GM06990 (cell line): Measurements from ENCODE around the gene ITPKC.

Experiments used
- DNase-seq: peaks from one replicate; pipeline ENCODE4 v3.0.0-alpha.2; 2011; ENCODE audit not compliant: insufficient read length; ENCODE audit errors: extremely low read depth
- H3K27me3 ChIP-seq: replicated peaks from 2 replicates; pipeline ENCODE4 v1.6.0; 2011; ENCODE audit warnings: low read length; ENCODE audit not compliant: control insufficient read depth, insufficient read depth
- H3K36me3 ChIP-seq: 2 replicates; pipeline ENCODE4 v1.5.1; 2011; ENCODE audit warnings: low read length; ENCODE audit not compliant: control insufficient read depth, insufficient read depth
- H3K4me3 ChIP-seq: replicated peaks from 2 replicates; pipeline ENCODE4 v1.5.1; 2011; ENCODE audit warnings: low read depth, mild to moderate bottlenecking, control low read depth, low read length
- TF ChIP-seq, protein P1 (sequence below): IDR thresholded peaks from 2 replicates; pipeline ENCODE4 v1.5.1; 2011; ENCODE audit warnings: low read length, control low read depth, mild to moderate bottlenecking, inconsistent platforms; ENCODE audit not compliant: insufficient read depth, poor library complexity, severe bottlenecking

The ITPKC gene

DNA sequence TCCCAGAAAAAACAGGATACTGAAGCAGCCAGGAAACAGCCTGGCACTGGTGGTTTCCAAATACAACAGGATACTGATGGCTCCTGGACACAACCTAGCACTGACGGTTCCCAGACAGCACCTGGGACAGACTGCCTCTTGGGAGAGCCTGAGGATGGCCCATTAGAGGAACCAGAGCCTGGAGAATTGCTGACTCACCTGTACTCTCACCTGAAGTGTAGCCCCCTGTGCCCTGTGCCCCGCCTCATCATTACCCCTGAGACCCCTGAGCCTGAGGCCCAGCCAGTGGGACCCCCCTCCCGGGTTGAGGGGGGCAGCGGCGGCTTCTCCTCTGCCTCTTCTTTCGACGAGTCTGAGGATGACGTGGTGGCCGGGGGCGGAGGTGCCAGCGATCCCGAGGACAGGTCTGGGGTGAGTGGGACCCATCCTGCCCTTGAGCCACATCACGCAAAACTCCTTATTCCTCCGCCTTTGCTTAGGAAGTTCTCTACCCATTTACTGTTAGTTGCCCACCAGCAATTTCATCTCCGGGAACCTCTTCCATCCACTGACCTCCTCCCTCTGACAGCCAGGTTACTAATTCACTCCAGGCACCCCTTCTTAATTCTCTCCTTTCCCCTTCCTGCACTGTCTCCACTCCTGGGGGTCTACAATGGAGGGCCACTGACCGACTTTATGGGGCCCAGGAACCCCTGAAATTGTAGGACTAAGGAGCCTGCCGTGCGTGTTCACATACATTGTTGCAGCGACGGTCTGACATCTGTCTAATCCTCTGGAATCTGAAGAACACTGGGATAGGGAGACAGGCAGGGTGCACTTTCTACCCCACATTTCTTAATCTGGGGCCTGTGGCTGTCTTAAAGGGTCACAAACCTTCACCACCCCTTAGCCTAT is 1.2 kb downstream of the ITPKC start:
- no peaks in the 10 kb centered on the region for H3K27me3 ChIP-seq
- no peak for DNase-seq
- H3K36me3 ChIP-seq: no peaks in the 10 kb centered on the region; the same call in none of the 2 replicates
- TF ChIP-seq, protein P1, sequence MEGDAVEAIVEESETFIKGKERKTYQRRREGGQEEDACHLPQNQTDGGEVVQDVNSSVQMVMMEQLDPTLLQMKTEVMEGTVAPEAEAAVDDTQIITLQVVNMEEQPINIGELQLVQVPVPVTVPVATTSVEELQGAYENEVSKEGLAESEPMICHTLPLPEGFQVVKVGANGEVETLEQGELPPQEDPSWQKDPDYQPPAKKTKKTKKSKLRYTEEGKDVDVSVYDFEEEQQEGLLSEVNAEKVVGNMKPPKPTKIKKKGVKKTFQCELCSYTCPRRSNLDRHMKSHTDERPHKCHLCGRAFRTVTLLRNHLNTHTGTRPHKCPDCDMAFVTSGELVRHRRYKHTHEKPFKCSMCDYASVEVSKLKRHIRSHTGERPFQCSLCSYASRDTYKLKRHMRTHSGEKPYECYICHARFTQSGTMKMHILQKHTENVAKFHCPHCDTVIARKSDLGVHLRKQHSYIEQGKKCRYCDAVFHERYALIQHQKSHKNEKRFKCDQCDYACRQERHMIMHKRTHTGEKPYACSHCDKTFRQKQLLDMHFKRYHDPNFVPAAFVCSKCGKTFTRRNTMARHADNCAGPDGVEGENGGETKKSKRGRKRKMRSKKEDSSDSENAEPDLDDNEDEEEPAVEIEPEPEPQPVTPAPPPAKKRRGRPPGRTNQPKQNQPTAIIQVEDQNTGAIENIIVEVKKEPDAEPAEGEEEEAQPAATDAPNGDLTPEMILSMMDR: no peak
- H3K4me3 ChIP-seq: peak overlapping the region; percentile 82

DNA sequence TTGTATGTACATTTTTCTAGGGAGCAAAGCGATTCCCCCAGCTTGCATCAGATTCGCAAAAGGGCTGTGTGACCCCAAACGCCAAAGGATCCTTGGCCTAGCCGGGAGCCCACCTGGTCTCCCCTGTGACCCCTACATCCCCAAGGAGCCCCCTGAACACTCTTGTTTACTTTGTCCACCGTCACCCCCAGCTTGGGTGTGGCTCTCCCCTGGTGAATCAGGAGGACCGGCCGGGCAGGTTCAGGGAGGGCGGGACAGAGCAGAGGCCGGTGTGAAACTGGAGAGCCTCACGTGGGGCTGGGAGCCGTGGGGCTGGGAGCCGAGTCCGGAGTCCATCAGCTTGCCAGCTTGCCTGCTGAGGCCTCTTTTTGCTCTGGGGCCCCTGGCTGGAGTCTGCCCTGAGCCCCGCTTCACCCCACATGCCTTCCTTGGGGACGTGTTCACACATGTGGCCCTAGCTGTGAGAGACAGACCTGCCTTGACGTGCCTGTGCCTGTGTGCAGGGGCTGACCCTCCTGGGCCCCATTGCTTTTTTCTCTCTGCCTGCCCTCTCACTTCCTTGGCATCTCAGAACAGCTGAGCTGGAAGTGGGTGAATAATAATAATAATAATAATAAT is 2.0 kb downstream of the ITPKC start:
- H3K4me3 ChIP-seq: peak overlapping the region; percentile 82
- peak; percentile 49 for DNase-seq

DNA sequence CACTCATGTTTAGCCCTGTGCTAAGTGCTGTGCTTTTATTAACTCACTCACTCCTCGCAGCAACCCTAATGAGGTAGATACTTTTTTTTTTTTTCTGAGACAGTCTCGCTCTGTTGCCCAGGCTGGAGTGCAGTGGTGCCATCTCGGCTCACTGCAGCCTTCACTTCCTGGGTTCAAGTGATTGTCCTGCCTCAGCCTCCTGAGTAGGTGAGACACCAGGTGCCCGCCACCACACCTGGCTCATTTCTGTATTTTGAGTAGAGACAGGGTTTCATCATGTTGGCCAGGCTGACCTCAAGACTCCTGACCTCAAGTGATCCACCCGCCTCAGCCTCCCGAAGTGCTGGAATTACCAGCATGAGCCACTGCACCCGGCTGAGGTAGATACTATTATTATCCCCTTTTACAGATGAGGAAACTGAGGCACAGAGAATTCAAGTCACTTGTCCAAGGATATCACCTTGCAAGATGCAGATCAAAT is 2.5 kb downstream of the ITPKC start:
- H3K4me3 ChIP-seq: peak overlapping the region; percentile 82
- TF ChIP-seq, protein P1: no peak
- DNase-seq: no peak

More for the DNA sequence above, 2.0 kb downstream of the ITPKC start:
- H3K36me3 ChIP-seq: no peaks in the 10 kb centered on the region; the same call in none of the 2 replicates
- TF ChIP-seq, protein P1: no peak
- no peaks in the 10 kb centered on the region for H3K27me3 ChIP-seq

DNA sequence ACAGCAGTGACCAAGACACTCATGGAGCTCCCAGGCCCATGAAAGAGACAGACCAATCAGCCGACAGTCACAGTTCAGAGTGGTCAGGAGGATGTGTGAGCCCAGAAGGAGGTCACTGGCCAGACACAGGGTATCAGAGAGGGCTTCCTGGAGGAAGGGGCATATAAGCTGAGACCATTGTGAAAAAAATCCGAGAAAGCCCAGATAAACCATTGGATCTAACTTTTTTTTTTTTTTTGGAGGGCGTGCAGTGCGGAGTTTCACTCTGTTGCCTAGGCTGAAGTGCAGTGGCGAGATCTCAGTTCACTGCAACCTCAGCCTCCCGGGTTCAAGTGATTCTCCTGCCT is 4.2 kb downstream of the ITPKC start:
- TF ChIP-seq, protein P1: no peak
- Histone ChIP-seq H3K4me3 (no peak overlapping the region), H3K27me3 (no peaks in the 10 kb centered on the region), H3K36me3 (peaks cover 3% of the 10 kb centered on the region)
- no peak for DNase-seq

More for the DNA sequence above, 2.5 kb downstream of the ITPKC start:
- Histone ChIP-seq H3K27me3 (no peaks in the 10 kb centered on the region), H3K36me3 (no peaks in the 10 kb centered on the region; the same call in none of the 2 replicates)

DNA sequence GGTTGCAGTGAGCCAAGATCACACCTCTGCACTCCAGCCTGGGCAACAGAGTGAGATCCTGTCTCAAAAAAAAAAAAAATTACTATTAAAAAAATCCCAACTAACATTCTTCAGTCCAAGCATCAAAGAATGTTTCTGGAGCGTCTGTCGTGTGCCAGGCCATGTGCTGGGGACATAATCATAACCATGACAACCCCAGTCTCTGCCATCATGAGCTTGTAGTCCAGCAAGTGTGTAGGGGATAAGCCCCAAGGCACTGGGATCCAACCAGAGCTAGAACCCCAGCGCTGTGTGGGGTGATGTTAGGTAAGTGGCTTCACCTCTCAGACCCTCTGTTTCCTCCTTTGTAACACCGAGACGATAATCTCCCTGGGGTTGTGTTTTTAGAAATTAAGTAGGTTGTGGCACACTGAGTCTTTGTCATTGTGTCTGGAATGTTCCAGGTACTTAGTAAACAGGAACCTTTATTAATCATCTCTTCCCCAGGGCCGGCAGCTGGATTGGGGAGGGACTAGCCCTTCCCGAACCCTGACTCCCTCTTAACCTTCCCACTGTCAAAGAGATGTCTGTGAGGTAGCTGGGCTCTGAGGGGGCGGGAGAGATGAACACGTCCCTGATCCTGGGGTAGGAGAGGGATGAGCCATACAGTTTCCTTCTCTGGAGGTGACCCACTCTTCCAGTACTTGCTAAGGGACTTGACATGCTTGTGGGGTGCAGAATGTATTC is 5.2 kb downstream of the ITPKC start:
- Histone ChIP-seq H3K36me3 (peaks cover 4% of the 10 kb centered on the region), H3K27me3 (no peaks in the 10 kb centered on the region), H3K4me3 (no peak overlapping the region)
- TF ChIP-seq, protein P1: no peak
- DNase-seq: no peak
